Tibial artery (tissue), 4 donors: ENCODE measurements around the gene TMEM63C.

Source experiments
- DNase-seq, 2 donors: peaks; one replicate each; pipeline ENCODE4 v3.0.0-alpha.2; 2019
- H3K27ac ChIP-seq, 2 donors: fragments of 200-600 bp; sonication (generic) in 1 of 2; 1 replicate in 1 of 2; 2 replicates in 1 of 2; pipeline ENCODE4 v1.5.1; 2018 to 2019; ENCODE audit warnings: mild to moderate bottlenecking in 1 of 2
- H3K27me3 ChIP-seq, 2 donors: fragments of 200-600 bp; sonication (generic) in 1 of 2; one replicate each; pipeline versions ENCODE4 v1.5.1 to v1.6.0; 2016 to 2019
- H3K36me3 ChIP-seq, 3 donors: fragments of 200-600 bp; sonication (generic) in 2 of 3; one replicate each; pipeline ENCODE4 v1.5.1; 2016 to 2019; ENCODE audit warnings: mild to moderate bottlenecking in 2 of 3
- H3K4me1 ChIP-seq, 4 donors: fragments of 200-600 bp; sonication (generic) in 2 of 4; 1 replicate in 3 of 4; 2 replicates in 1 of 4; pipeline ENCODE4 v1.5.1; 2016 to 2019
- H3K4me3 ChIP-seq, 2 donors: fragments of 200-600 bp; sonication (generic) in 1 of 2; 1 replicate in 1 of 2; 2 replicates in 1 of 2; pipeline ENCODE4 v1.5.1; 2018 to 2019; ENCODE audit warnings: mild to moderate bottlenecking in 2 of 2
- H3K9me3 ChIP-seq, 3 donors: fragments of 200-600 bp; sonication (generic) in 1 of 3; one replicate each; pipeline ENCODE4 v1.5.1; 2016 to 2019
- intact Hi-C: fragments of 100-400 bp; cut with DNase I; formaldehyde crosslinking; loops from one replicate; pipeline ENCODE4 v1.15.0; 2023; ENCODE audit warnings: low total_unique reads
- TF ChIP-seq, protein P1 (sequence below), 2 experiments: fragments of 200-600 bp in 1 of 2; fragments of 450-650 bp in 1 of 2; IDR thresholded peaks; one replicate each; pipeline ENCODE4 v1.5.1; 2017 to 2019; ENCODE audit warnings: antibody characterized with exemption in 2 of 2, mild to moderate bottlenecking in 1 of 2, moderate library complexity in 1 of 2

TMEM63C gene

DNA sequence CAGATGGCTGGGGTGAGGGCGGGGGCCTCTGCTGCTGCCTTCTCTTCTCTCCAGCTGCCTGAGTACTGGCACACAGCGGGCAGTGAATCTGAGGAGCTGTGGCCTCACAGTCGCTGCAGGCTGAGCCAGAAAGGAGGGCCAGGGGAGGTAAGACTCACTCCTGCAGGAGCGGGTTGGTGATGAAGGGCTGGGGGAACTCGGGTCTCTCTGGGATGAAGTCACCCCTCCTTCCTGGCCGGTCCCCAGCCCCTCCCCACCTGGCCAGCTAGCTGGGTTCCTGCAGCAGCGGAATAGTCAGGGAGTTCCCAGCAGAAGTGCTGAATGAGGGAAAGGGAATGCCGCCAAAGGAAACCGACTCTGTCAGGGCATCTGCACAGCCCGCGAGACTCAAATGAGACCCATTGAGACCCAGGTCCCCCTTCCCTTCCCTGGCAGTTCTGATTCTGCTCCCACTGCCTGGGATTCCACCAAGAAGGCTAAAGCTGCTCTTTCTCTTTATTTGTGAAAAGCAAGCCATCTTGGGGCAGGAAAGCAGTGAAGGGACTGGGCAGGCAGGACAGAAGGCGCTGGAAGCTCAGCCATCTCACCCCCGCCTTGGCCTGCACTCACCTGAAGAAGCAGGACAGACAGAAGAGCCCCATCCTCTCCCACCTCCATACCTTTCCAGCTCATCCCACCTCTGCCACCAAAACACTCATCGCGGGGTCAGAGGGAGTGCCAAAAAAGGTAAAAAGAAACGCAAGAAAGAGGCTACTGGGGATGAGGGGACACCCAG lies 84.2 kb downstream of the TMEM63C start:
- TF ChIP-seq, protein P1, sequence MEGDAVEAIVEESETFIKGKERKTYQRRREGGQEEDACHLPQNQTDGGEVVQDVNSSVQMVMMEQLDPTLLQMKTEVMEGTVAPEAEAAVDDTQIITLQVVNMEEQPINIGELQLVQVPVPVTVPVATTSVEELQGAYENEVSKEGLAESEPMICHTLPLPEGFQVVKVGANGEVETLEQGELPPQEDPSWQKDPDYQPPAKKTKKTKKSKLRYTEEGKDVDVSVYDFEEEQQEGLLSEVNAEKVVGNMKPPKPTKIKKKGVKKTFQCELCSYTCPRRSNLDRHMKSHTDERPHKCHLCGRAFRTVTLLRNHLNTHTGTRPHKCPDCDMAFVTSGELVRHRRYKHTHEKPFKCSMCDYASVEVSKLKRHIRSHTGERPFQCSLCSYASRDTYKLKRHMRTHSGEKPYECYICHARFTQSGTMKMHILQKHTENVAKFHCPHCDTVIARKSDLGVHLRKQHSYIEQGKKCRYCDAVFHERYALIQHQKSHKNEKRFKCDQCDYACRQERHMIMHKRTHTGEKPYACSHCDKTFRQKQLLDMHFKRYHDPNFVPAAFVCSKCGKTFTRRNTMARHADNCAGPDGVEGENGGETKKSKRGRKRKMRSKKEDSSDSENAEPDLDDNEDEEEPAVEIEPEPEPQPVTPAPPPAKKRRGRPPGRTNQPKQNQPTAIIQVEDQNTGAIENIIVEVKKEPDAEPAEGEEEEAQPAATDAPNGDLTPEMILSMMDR (IDR thresholded peaks at IDR 0.05) = no peak
- peaks cover 0 to 35% of the 10 kb centered on the region in 2 donors for H3K27me3 ChIP-seq
- no peak overlapping the region for H3K27ac ChIP-seq
- H3K4me1 ChIP-seq = peaks cover 0 to under 1% (median 0%) of the 10 kb centered on the region in 4 donors
- intact Hi-C loops = no loop called here
- no peak overlapping the region for H3K4me3 ChIP-seq
- H3K9me3 ChIP-seq = peaks cover 0 to 14% (median 11%) of the 10 kb centered on the region in 3 donors
- H3K36me3 ChIP-seq = no peaks in the 10 kb centered on the region
- no peak for DNase-seq

DNA sequence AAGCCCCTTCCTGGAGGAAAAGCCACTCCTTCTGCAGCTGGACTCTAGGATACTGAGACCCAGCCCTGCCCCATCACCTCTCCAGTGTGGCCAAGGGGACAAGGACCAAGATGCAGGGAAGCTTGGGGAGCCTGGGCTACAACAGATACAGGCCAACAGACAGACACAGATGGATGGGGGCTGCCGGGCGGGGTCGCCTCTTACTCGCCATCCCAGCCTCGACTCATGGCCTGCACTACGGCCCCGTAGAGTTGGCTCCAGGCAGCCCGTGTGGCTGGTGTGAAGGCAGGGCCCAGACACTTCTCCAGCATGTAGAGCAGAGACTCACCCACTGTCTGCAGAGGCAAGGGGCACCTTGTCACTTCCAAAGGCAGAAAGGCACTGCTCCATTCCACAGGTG lies 84.7 kb downstream of the TMEM63C start:
- TF ChIP-seq, protein P1 (IDR thresholded peaks at IDR 0.05) = no peak
- peaks cover 0 to 14% (median 11%) of the 10 kb centered on the region in 3 donors for H3K9me3 ChIP-seq
- H3K27ac ChIP-seq = no peak overlapping the region
- intact Hi-C loops = no loop called here
- H3K36me3 ChIP-seq = no peaks in the 10 kb centered on the region
- no peak overlapping the region for H3K4me3 ChIP-seq
- DNase-seq = no peak
- H3K4me1 ChIP-seq = peaks cover 0 to 6% (median 0%) of the 10 kb centered on the region in 4 donors
- peaks cover 0 to 41% of the 10 kb centered on the region in 2 donors for H3K27me3 ChIP-seq

DNA sequence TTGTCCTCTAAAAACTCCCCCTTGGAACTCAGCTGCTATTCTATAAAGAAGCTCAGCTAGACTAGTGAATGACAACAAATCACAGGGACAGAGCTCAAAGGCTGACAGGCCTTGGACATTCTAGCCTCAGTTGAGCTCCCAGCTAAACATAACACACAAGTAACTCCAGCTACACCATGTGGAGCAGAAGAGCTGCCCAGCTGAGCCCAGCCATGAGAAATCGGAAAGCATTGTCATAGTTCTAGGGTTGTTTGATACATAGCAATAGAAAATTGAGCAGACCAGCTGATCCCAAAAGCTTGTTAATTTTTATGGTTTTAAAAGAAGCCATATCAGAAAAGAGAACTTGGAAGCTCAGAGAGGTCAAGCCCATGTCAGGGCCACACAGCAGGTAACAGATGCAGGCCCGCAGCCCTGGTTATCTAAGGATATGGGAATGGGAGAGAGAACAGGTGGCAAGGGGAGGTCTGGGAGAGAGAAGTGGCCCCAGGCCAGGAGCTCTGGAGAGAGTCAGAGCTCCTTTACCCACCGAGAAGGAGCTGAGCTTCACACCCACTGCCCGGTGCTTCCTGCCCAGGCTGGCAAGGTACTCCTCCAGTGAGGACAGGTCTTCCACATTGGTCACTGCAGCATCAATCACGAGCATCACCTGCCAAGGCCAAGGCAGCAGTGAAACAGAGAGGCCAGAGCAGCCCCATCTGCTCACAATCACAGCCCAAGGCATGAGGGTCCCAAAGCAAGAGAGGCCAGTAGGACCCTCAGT lies 86.5 kb downstream of the TMEM63C start:
- Histone ChIP-seq H3K27me3 (peaks cover 0 to 51% of the 10 kb centered on the region in 2 donors), H3K4me3 (no peak overlapping the region), H3K9me3 (peaks cover 0 to 14% (median 11%) of the 10 kb centered on the region in 3 donors), H3K4me1 (peaks cover 0 to 6% (median 0%) of the 10 kb centered on the region in 4 donors), H3K36me3 (no peaks in the 10 kb centered on the region), H3K27ac (no peak overlapping the region)
- TF ChIP-seq, protein P1 (IDR thresholded peaks at IDR 0.05) = no peak
- intact Hi-C loops = no loop called here
- no peak for DNase-seq

DNA sequence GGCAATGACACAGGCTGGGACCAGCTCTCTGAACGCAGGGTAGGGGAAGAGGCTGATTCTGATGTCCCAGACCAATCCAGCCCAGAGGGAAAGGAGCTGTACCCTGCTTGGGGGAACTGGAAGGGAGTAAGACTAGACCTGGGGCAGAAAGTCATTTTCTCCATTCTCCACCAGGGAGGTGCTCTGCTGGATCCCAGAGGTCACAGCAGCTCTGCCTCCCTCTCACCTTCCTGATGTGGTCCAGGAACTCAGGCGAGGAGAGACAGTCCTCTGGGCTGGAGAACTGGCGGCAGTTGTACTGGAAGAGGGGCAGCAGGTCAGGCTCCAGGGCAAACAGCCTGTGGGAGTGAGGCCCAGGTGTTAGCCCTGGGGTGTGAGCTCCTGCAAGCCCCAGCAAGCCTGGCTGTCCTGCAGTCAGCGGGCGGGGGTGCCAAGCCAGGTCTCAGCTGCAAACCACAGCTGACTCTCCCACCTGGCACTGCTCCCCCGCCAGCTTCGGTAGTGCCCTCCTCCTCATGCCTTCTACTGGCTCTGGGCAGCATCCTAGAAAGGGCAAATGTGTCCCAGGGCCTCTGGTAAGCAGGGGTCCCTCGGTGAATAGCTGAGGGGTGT lies 87.5 kb downstream of the TMEM63C start:
- TF ChIP-seq, protein P1 (IDR thresholded peaks at IDR 0.05) = no peak
- Histone ChIP-seq H3K36me3 (no peaks in the 10 kb centered on the region), H3K27ac (no peak overlapping the region), H3K9me3 (peaks cover 0 to 15% (median 14%) of the 10 kb centered on the region in 3 donors), H3K4me3 (no peak overlapping the region), H3K27me3 (peaks cover 0 to 51% of the 10 kb centered on the region in 2 donors), H3K4me1 (peaks cover 0 to 6% (median 0%) of the 10 kb centered on the region in 4 donors)
- intact Hi-C loops = no loop called here
- no peak for DNase-seq

DNA sequence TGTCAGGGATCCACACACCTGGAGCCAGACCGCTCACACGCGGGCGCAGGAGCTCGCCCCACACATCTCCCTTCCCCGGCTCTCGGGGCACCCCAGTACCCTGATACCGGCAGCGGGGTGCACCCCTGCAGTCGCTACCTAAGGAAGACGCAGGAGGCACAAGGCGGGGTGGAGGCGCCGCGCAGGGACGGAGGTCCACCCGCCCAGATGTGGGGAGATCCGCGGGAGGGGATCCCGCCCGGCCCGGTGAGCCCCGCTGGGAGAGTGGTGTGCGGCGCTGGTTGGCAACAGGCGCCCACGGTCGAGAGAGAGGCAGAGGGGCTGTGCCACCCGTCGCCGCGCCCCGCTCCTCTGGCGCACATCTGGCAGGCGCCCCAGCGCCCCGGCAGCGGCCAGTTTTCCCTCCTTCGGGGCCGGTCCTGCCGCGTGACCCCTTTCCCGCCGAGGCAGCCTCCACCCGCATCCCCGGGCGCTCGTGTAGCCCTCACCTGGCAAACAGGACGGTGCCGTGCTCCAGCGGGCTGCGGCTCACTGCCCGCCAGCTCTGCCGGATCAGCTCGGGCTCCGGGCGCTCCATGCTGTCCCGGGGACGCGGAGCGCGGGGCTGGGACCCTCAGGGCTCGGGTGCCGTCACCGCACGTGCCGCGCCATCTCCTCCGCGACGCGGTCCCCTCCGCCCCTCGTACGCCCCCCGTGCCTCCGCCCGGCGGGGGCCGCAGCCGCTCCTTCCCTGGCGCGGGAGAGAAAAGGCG lies 88.9 kb downstream of the TMEM63C start:
- H3K9me3 ChIP-seq = peaks cover 0 to 15% (median 14%) of the 10 kb centered on the region in 3 donors
- TF ChIP-seq, protein P1 (IDR thresholded peaks at IDR 0.05) = no peak
- peaks cover 0 to 49% of the 10 kb centered on the region in 2 donors for H3K27me3 ChIP-seq
- intact Hi-C loops = loop anchor here (10.0 kb wide), 1 partner anchor 1574 kb away; no protein-coding TSS in a partner anchor
- H3K4me1 ChIP-seq = peaks cover 0 to 6% (median 0%) of the 10 kb centered on the region in 4 donors
- no peak overlapping the region for H3K4me3 ChIP-seq
- H3K27ac ChIP-seq = no peak overlapping the region
- peaks cover 0 to 7% (median 0%) of the 10 kb centered on the region in 3 donors for H3K36me3 ChIP-seq
- DNase-seq = no peak
